Activated T-cell treated with anti-CD3 and anti-CD28 coated beads for 1 hour (primary cell): Measurements from ENCODE around the gene ZNF827.

Source experiments
- DNase-seq: peaks from one replicate; pipeline ENCODE4 v3.0.0-alpha.2; 2020; ENCODE audit warnings: low read depth

The ZNF827 gene

GRCh38 chr4:145709336-145709735, 229.3 kb downstream of the ZNF827 start:
- no peak for DNase-seq
